Activated T-cell treated with anti-CD3 and anti-CD28 coated beads, Interleukin-2, amount 50 U/mL, for 72 hours (primary cell): Measurements from ENCODE around the gene NUP62CL. TPM values are rescaled to one million over a fixed set of nuclear protein-coding genes. Genes with fewer than 3 reads are reported as not detected.
"Not testable (repeated sequence)": the region's sequence is repeated elsewhere in the genome, so short reads cannot be mapped to it uniquely, and the experiment has no call there.

Experiments used
- ATAC-seq, 2 donors: fragments of 150-1000 bp; cut with Tn5 transposase; replicated peaks in 1 of 2; 2 replicates each; pipeline ENCODE4 v1.10.0; 2021; ENCODE audit warnings: moderate library complexity in 2 of 2, mild to moderate bottlenecking in 1 of 2
- DNase-seq, 2 donors: peaks; one replicate each; pipeline ENCODE4 v3.0.0; 2021 to 2022; ENCODE audit warnings: mixed read lengths in 1 of 2
- H3K27ac Mint-ChIP-seq: one replicate; pipeline ENCODE4 v1.8.0; 2022; ENCODE audit warnings: mild to moderate bottlenecking, moderate library complexity, mixed read lengths
- H3K27me3 Mint-ChIP-seq: one replicate; pipeline ENCODE4 v1.8.0; 2022; ENCODE audit warnings: low read depth, mixed read lengths
- H3K36me3 Mint-ChIP-seq, 2 donors: one replicate each; pipeline ENCODE4 v1.8.0; 2022; ENCODE audit warnings: mixed read lengths in 2 of 2, mild to moderate bottlenecking in 1 of 2; ENCODE audit not compliant: insufficient read depth in 2 of 2
- H3K4me1 Mint-ChIP-seq: one replicate; pipeline ENCODE4 v1.8.0; 2022; ENCODE audit warnings: low read depth, mixed read lengths
- H3K4me3 Mint-ChIP-seq, 2 donors: one replicate each; pipeline ENCODE4 v1.8.0; 2022; ENCODE audit warnings: mild to moderate bottlenecking in 2 of 2, mixed read lengths in 2 of 2, moderate library complexity in 2 of 2
- H3K9me3 Mint-ChIP-seq, 2 donors: one replicate each; pipeline ENCODE4 v1.8.0; 2022; ENCODE audit warnings: mixed read lengths in 2 of 2
- total RNA-seq, 2 donors: library from RNA; stranded (reverse); gene quantifications; one replicate each; pipeline ENCODE4 v1.2.3, GENCODE V29; 2022

Gene NUP62CL
- 1 to 10 TPM; 4.0 to 4.9 TPM for total RNA-seq

GRCh38 chrX:107205770-107206696 is at the start of gene NUP62CL, which contains the start of gene DNAAF6:
Gene NUP62CL, minus strand, starts transcription at chrX:107206433. Its CDS starts 31,287 bp downstream, at chrX:107175146.
Gene DNAAF6, plus strand, starts transcription at chrX:107206611. Its CDS starts 6,265 bp downstream, at chrX:107212876.
- ATAC-seq (peak; percentile 96 to 97), DNase-seq (peak; percentile 66 to 75)
- H3K4me3 Mint-ChIP-seq: peak within 1 kb of the TSS; percentile 86 to 89
- H3K9me3 Mint-ChIP-seq: no peaks in the 10 kb centered on the region
- H3K4me1 Mint-ChIP-seq: no peaks in the 10 kb centered on the region
- H3K27me3 Mint-ChIP-seq: no peaks in the 10 kb centered on the region
- no peaks in the 10 kb centered on the region for H3K36me3 Mint-ChIP-seq
- no peak within 1 kb of the TSS for H3K27ac Mint-ChIP-seq

GRCh38 chrX:107228486-107228819 is 22.2 kb upstream of the NUP62CL start:
- no peak overlapping the region for H3K27ac Mint-ChIP-seq
- no peaks in the 10 kb centered on the region for H3K4me1 Mint-ChIP-seq
- no peak for ATAC-seq
- H3K9me3 Mint-ChIP-seq: no peaks in the 10 kb centered on the region
- DNase-seq: no peak
- no peaks in the 10 kb centered on the region for H3K36me3 Mint-ChIP-seq
- H3K27me3 Mint-ChIP-seq: peaks cover 17% of the 10 kb centered on the region
- no peak overlapping the region for H3K4me3 Mint-ChIP-seq

GRCh38 chrX:107227780-107228485 is 21.7 kb upstream of the NUP62CL start:
- no peak overlapping the region for H3K27ac Mint-ChIP-seq
- peaks cover 23% of the 10 kb centered on the region for H3K27me3 Mint-ChIP-seq
- H3K4me3 Mint-ChIP-seq: no peak overlapping the region
- DNase-seq (no peak), ATAC-seq (no peak)
- no peaks in the 10 kb centered on the region for H3K36me3 Mint-ChIP-seq
- H3K9me3 Mint-ChIP-seq: no peaks in the 10 kb centered on the region
- no peaks in the 10 kb centered on the region for H3K4me1 Mint-ChIP-seq

- no peaks in the 10 kb centered on the region for H3K36me3 Mint-ChIP-seq
These were observed 20.5 kb upstream of the NUP62CL start for GRCh38 chrX:107226757-107227156.

GRCh38 chrX:107213477-107213876 is 7.2 kb upstream of the NUP62CL start:
- no peak for DNase-seq
- H3K27ac Mint-ChIP-seq: no peak overlapping the region
- H3K9me3 Mint-ChIP-seq: no peaks in the 10 kb centered on the region
- no peak overlapping the region for H3K4me3 Mint-ChIP-seq
- no peak for ATAC-seq
- H3K27me3 Mint-ChIP-seq: peaks cover 17% of the 10 kb centered on the region
- no peaks in the 10 kb centered on the region for H3K36me3 Mint-ChIP-seq
- no peaks in the 10 kb centered on the region for H3K4me1 Mint-ChIP-seq

More at GRCh38 chrX:107226757-107227156, 20.5 kb upstream of the NUP62CL start:
- Mint-ChIP-seq H3K27me3 (peaks cover 32% of the 10 kb centered on the region), H3K9me3 (no peaks in the 10 kb centered on the region), H3K4me3 (no peak overlapping the region), H3K27ac (no peak overlapping the region), H3K4me1 (no peaks in the 10 kb centered on the region)
- DNase-seq (no peak), ATAC-seq (no peak)

GRCh38 chrX:107207943-107208342 is 1.7 kb upstream of the NUP62CL start:
- H3K4me3 Mint-ChIP-seq: no peak overlapping the region
- no peak overlapping the region for H3K27ac Mint-ChIP-seq
- ATAC-seq (no peak), DNase-seq (no peak)
- H3K4me1 Mint-ChIP-seq: no peaks in the 10 kb centered on the region
- no peaks in the 10 kb centered on the region for H3K36me3 Mint-ChIP-seq
- no peaks in the 10 kb centered on the region for H3K9me3 Mint-ChIP-seq
- no peaks in the 10 kb centered on the region for H3K27me3 Mint-ChIP-seq

GRCh38 chrX:107207089-107207488 is 856 bp upstream of the NUP62CL start:
- no peaks in the 10 kb centered on the region for H3K27me3 Mint-ChIP-seq
- ATAC-seq (no peak), DNase-seq (no peak)
- H3K36me3 Mint-ChIP-seq: no peaks in the 10 kb centered on the region
- H3K9me3 Mint-ChIP-seq: no peaks in the 10 kb centered on the region
- H3K27ac Mint-ChIP-seq: no peak overlapping the region
- H3K4me3 Mint-ChIP-seq: no peak overlapping the region
- H3K4me1 Mint-ChIP-seq: no peaks in the 10 kb centered on the region

- no peaks in the 10 kb centered on the region for H3K9me3 Mint-ChIP-seq
- no peak overlapping the region for H3K27ac Mint-ChIP-seq
- H3K27me3 Mint-ChIP-seq: no peaks in the 10 kb centered on the region
- DNase-seq (no peak), ATAC-seq (no peak)
- no peaks in the 10 kb centered on the region for H3K4me1 Mint-ChIP-seq
- peak overlapping the region; percentile 86 to 89 for H3K4me3 Mint-ChIP-seq
- H3K36me3 Mint-ChIP-seq: no peaks in the 10 kb centered on the region
These were observed 448 bp upstream of the NUP62CL start for GRCh38 chrX:107206697-107207065.

- H3K9me3 Mint-ChIP-seq: no peaks in the 10 kb centered on the region
- H3K27ac Mint-ChIP-seq: no peak overlapping the region
These were observed 2.1 kb downstream of the NUP62CL start for GRCh38 chrX:107204068-107204605.

GRCh38 chrX:107199491-107199890 is 6.7 kb downstream of the NUP62CL start:
- DNase-seq: no peak
- H3K36me3 Mint-ChIP-seq: no peaks in the 10 kb centered on the region
- no peaks in the 10 kb centered on the region for H3K4me1 Mint-ChIP-seq
- no peak for ATAC-seq
- no peaks in the 10 kb centered on the region for H3K9me3 Mint-ChIP-seq
- peaks cover 28% of the 10 kb centered on the region for H3K27me3 Mint-ChIP-seq
- no peak overlapping the region for H3K27ac Mint-ChIP-seq
- no peak overlapping the region for H3K4me3 Mint-ChIP-seq

More at GRCh38 chrX:107204068-107204605, 2.1 kb downstream of the NUP62CL start:
- no peaks in the 10 kb centered on the region for H3K36me3 Mint-ChIP-seq
- H3K4me3 Mint-ChIP-seq: no peak overlapping the region
- DNase-seq (no peak), ATAC-seq (no peak)
- peaks cover 15% of the 10 kb centered on the region for H3K27me3 Mint-ChIP-seq
- H3K4me1 Mint-ChIP-seq: no peaks in the 10 kb centered on the region

GRCh38 chrX:107198074-107198473 is 8.2 kb downstream of the NUP62CL start:
- H3K4me1 Mint-ChIP-seq, H3K9me3 Mint-ChIP-seq, H3K4me3 Mint-ChIP-seq, DNase-seq, ATAC-seq, H3K36me3 Mint-ChIP-seq, H3K27ac Mint-ChIP-seq: not testable (repeated sequence)
- peaks cover 38% of the 10 kb centered on the region for H3K27me3 Mint-ChIP-seq

GRCh38 chrX:107197319-107197718 is 8.9 kb downstream of the NUP62CL start:
- Mint-ChIP-seq H3K27ac (no peak overlapping the region), H3K36me3 (no peaks in the 10 kb centered on the region), H3K4me3 (no peak overlapping the region), H3K27me3 (peaks cover 44% of the 10 kb centered on the region), H3K4me1 (no peaks in the 10 kb centered on the region), H3K9me3 (no peaks in the 10 kb centered on the region)
- no peak for DNase-seq
- no peak for ATAC-seq
